ENCODE measurements around the gene PCF11. TPM values are rescaled to one million over a fixed set of nuclear protein-coding genes. Genes with fewer than 3 reads are reported as not detected.

PCF11 gene
- total and polyA plus RNA-seq, 2 of the 4 experiments (the other 2 are of a cell fraction), result 19.2 to 26.7 TPM

DNA sequence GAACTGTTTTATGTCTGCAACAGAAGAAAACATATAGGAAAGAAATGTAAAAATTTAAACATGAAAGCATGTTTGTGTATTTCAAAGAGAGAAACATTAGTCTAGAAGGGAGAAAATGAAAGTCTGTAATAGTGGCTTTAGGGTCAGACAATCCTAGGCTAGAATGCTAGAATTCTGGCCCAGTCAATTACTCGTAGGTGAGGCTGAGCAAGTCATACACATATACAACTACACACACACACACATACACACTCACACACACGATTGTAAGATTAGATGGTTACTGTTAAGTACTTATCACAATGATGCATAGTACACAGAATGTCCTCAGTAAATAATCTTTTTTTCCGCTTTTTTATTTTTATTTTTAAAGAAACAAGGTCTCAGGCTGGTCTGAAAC lies 37.7 kb upstream of the PCF11 start:
- intact Hi-C loops (cut with micrococcal nuclease) (no loop called here), in situ Hi-C loops (cut with MboI; ENCODE audit: low sequenced_read_pairs) (no loop called here), dilution Hi-C loops (cut with HindIII; ENCODE audit: low sequenced_read_pairs, unreplicated experiment) (no loop called here)
- H4K91ac ChIP-seq (ENCODE audit: insufficient read depth, low read depth, low read length), result no peak overlapping the region
- no peak for TF ChIP-seq POLR2A (IDR thresholded peaks at IDR 0.05; ENCODE audit: low read depth, low read length)
- no peak for TF ChIP-seq FOS (IDR thresholded peaks at IDR 0.05; ENCODE audit: low read depth, low read length)
- no peak for TF ChIP-seq CEBPB (IDR thresholded peaks at IDR 0.05; ENCODE audit: low read depth, low read length)
- no peak for TF ChIP-seq RCOR1 (IDR thresholded peaks at IDR 0.05; ENCODE audit: insufficient replicate concordance, low read length)
- TF ChIP-seq MXI1 (IDR thresholded peaks at IDR 0.05; ENCODE audit: borderline replicate concordance, low read depth, low read length), result no peak
- no peak for TF ChIP-seq RFX5 (IDR thresholded peaks at IDR 0.05; ENCODE audit: low read depth, low read length)
- TF ChIP-seq, protein P1, sequence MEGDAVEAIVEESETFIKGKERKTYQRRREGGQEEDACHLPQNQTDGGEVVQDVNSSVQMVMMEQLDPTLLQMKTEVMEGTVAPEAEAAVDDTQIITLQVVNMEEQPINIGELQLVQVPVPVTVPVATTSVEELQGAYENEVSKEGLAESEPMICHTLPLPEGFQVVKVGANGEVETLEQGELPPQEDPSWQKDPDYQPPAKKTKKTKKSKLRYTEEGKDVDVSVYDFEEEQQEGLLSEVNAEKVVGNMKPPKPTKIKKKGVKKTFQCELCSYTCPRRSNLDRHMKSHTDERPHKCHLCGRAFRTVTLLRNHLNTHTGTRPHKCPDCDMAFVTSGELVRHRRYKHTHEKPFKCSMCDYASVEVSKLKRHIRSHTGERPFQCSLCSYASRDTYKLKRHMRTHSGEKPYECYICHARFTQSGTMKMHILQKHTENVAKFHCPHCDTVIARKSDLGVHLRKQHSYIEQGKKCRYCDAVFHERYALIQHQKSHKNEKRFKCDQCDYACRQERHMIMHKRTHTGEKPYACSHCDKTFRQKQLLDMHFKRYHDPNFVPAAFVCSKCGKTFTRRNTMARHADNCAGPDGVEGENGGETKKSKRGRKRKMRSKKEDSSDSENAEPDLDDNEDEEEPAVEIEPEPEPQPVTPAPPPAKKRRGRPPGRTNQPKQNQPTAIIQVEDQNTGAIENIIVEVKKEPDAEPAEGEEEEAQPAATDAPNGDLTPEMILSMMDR (conservative IDR thresholded peaks at IDR 0.05; ENCODE audit: low read depth, low read length), result no peak
- TF ChIP-seq SMC3 (IDR thresholded peaks at IDR 0.05; ENCODE audit: low read depth, low read length), result no peak
- H2AK5ac ChIP-seq (ENCODE audit: low read depth, low read length), result no peak overlapping the region
- peak overlapping the region; percentile 54 for H3K18ac ChIP-seq (ENCODE audit: low read depth, low read length)
- peaks cover 4% of the 10 kb centered on the region for H3K27me3 ChIP-seq (ENCODE audit: control insufficient read depth, insufficient read depth, low read length)
- ATAC-seq (ENCODE audit: low read depth) (peak; percentile 41), DNase-seq (peak; percentile 11)
- no peak overlapping the region for H2BK20ac ChIP-seq (ENCODE audit: low read depth, low read length)
- H3K4me1 ChIP-seq (ENCODE audit: control insufficient read depth, insufficient read depth, low read length), result peaks cover 14% of the 10 kb centered on the region
- H3K9ac ChIP-seq (ENCODE audit: low read depth, low read length), result no peak overlapping the region
- no peaks in the 10 kb centered on the region for H3K79me1 ChIP-seq (ENCODE audit: low read depth in 1 of 2, low read length in 2 of 2)
- ChIA-PET POLR2A (ENCODE audit: unreplicated experiment) (no interaction called here), CTCF (no interaction called here)
- no peak overlapping the region for H2BK5ac ChIP-seq (ENCODE audit: low read depth, low read length, poor library complexity, severe bottlenecking)
- H2BK120ac ChIP-seq (ENCODE audit: low read depth, low read length), result no peak overlapping the region
- peak overlapping the region; percentile 54; the same call in 1 of the 2 replicates for H3K27ac ChIP-seq (ENCODE audit: insufficient read depth, low read length)
- no TSS peak for BruUV-seq (replicated peaks)
- H4K5ac ChIP-seq (ENCODE audit: low read depth, low read length), result no peak overlapping the region
- no peak overlapping the region for H3K4ac ChIP-seq (ENCODE audit: low read depth, low read length)
- no CpG with 5 or more reads among the region's 3 CpGs for WGBS, 2 experiments (ENCODE audit: extremely low coverage in 2 of 2, insufficient read length in 1 of 2)
- H3K4me2 ChIP-seq (ENCODE audit: low read depth, low read length), result peak overlapping the region; percentile 65; the same call in 1 of the 2 replicates
- 0 out of 2 replicates have a peak overlapping the region, but pooled peaks have one; percentile 46 for H3K14ac ChIP-seq (replicated peaks; ENCODE audit: low read depth, low read length)
- peaks cover 2% of the 10 kb centered on the region; the same call in 1 of the 2 replicates for H3K9me3 ChIP-seq (ENCODE audit: control insufficient read depth, insufficient read depth, low read length)
- H2BK15ac ChIP-seq (ENCODE audit: low read depth, low read length), result no peak overlapping the region
- H2AK9ac ChIP-seq (replicated peaks; ENCODE audit: low read depth, low read length, poor library complexity), result no peak overlapping the region
- H2AFZ ChIP-seq (replicated peaks; ENCODE audit: low read length, poor library complexity), result no peak overlapping the region
- H3K23ac ChIP-seq (ENCODE audit: low read depth, low read length), result no peak overlapping the region
- H4K8ac ChIP-seq (ENCODE audit: low read depth in 2 of 2, low read length in 2 of 2), result no peak overlapping the region
- H3K4me3 ChIP-seq (ENCODE audit: insufficient read depth, low read depth, low read length), result no peak overlapping the region
- H4K20me1 ChIP-seq (ENCODE audit: insufficient read depth, low read length), result no peaks in the 10 kb centered on the region; the same call in 1 of the 2 replicates
- no peaks in the 10 kb centered on the region for H3K9me1 ChIP-seq (ENCODE audit: insufficient read depth, low read length)
- H3K36me3 ChIP-seq (ENCODE audit: control insufficient read depth, insufficient read depth, low read length), result no peaks in the 10 kb centered on the region
- H3K56ac ChIP-seq (ENCODE audit: extremely low read depth, insufficient read depth, low read length), result no peak overlapping the region

Data from IMR-90 (cell line).